ENCODE data around the gene C2orf92.
A peak's percentile ranks its signal among the peaks of the same experiment; 100 is the strongest.
"Not testable (repeated sequence)": the region's sequence is repeated elsewhere in the genome, so short reads cannot be mapped to it uniquely, and the experiment has no call there.

C2orf92 gene

GRCh38 chr2:97669448-97669847 is at the start of gene C2orf92:
C2orf92 (plus strand) TSS chr2:97669713; CDS start chr2:97669789, 76 bp downstream.
- DNase-seq (ENCODE audit: low read depth in 2 of 2): no peak

GRCh38 chr2:97620492-97620891 is 49.0 kb upstream of the C2orf92 start:
- DNase-seq (ENCODE audit: low read depth in 2 of 2): not testable (repeated sequence)

GRCh38 chr2:97622976-97623375 is 46.5 kb upstream of the C2orf92 start:
- not testable (repeated sequence) for DNase-seq (ENCODE audit: low read depth in 2 of 2)

GRCh38 chr2:97625354-97626048 is 44.0 kb upstream of the C2orf92 start:
- DNase-seq (ENCODE audit: low read depth in 2 of 2): not testable (repeated sequence)

- DNase-seq (ENCODE audit: low read depth in 2 of 2): not testable (repeated sequence)
Observed at GRCh38 chr2:97626049-97626430, 43.5 kb upstream of the C2orf92 start.

- no peak for DNase-seq (ENCODE audit: low read depth in 2 of 2)
Observed at GRCh38 chr2:97644023-97644717, 25.3 kb upstream of the C2orf92 start.

GRCh38 chr2:97645112-97645694 is 24.3 kb upstream of the C2orf92 start:
- no peak for DNase-seq (ENCODE audit: low read depth in 2 of 2)

- DNase-seq (ENCODE audit: low read depth in 2 of 2): peak; percentile 97 to 98
Observed at GRCh38 chr2:97645695-97646629, 23.6 kb upstream of the C2orf92 start, which contains the start of gene COX5B. COX5B (plus strand) TSS chr2:97646062; CDS start chr2:97646087, 25 bp downstream.

GRCh38 chr2:97646977-97647376 is 22.5 kb upstream of the C2orf92 start:
- DNase-seq (ENCODE audit: low read depth in 2 of 2): no peak

GRCh38 chr2:97651114-97651513 is 18.4 kb upstream of the C2orf92 start:
- no peak for DNase-seq (ENCODE audit: low read depth in 2 of 2)

GRCh38 chr2:97653473-97653872 is 16.0 kb upstream of the C2orf92 start:
- no peak for DNase-seq (ENCODE audit: low read depth in 2 of 2)

GRCh38 chr2:97653874-97654273 is 15.6 kb upstream of the C2orf92 start:
- no peak for DNase-seq (ENCODE audit: low read depth in 2 of 2)

GRCh38 chr2:97654309-97654708 is 15.2 kb upstream of the C2orf92 start:
- DNase-seq (ENCODE audit: low read depth in 2 of 2): no peak

- DNase-seq (ENCODE audit: low read depth in 2 of 2): no peak
Observed at GRCh38 chr2:97654791-97655190, 14.7 kb upstream of the C2orf92 start.

GRCh38 chr2:97656129-97656755 is 13.3 kb upstream of the C2orf92 start:
- DNase-seq (ENCODE audit: low read depth in 2 of 2): no peak

- no peak for DNase-seq (ENCODE audit: low read depth in 2 of 2)
Observed at GRCh38 chr2:97656905-97657587, 12.5 kb upstream of the C2orf92 start.

GRCh38 chr2:97657986-97658690 is 11.4 kb upstream of the C2orf92 start:
- no peak for DNase-seq (ENCODE audit: low read depth in 2 of 2)

GRCh38 chr2:97658691-97659157 is 10.8 kb upstream of the C2orf92 start:
- no peak for DNase-seq (ENCODE audit: low read depth in 2 of 2)

- DNase-seq (ENCODE audit: low read depth in 2 of 2): no peak
Observed at GRCh38 chr2:97659256-97660043, 10.1 kb upstream of the C2orf92 start.

All from stimulated activated CD8-positive, alpha-beta memory T cell treated with anti-CD3 and anti-CD28 coated beads, Interleukin-2, amount 100 ng/mL, for 1 hour (primary cell).